HUES6 (cell line): ENCODE measurements around the gene ADAM12.
"Not testable (repeated sequence)": the region's sequence is repeated elsewhere in the genome, so short reads cannot be mapped to it uniquely, and the experiment has no call there.

Experiments
- H3K27ac ChIP-seq: 2 replicates; pipeline ENCODE4 v1.7.0; 2013; ENCODE audit warnings: low read depth, mild to moderate bottlenecking, low read length, inconsistent platforms
- H3K27me3 ChIP-seq: 2 replicates; pipeline ENCODE4 v1.6.1; 2013; ENCODE audit warnings: low read length; ENCODE audit not compliant: control insufficient read depth, insufficient read depth
- H3K36me3 ChIP-seq: 2 replicates; pipeline ENCODE4 v1.6.1; 2013; ENCODE audit warnings: low read length; ENCODE audit not compliant: control insufficient read depth, insufficient read depth
- H3K4me1 ChIP-seq: 2 replicates; pipeline ENCODE4 v1.6.1; 2013; ENCODE audit warnings: low read length; ENCODE audit not compliant: control insufficient read depth, insufficient read depth
- H3K4me3 ChIP-seq: 2 replicates; pipeline ENCODE4 v1.5.1; 2013; ENCODE audit warnings: low read depth, low read length
- H3K9ac ChIP-seq: one replicate; pipeline ENCODE4 v1.6.1; 2013; ENCODE audit warnings: mild to moderate bottlenecking, low read length
- H3K9me3 ChIP-seq: 2 replicates; pipeline ENCODE4 v1.6.1; 2013; ENCODE audit warnings: low read depth, low read length; ENCODE audit not compliant: control insufficient read depth, insufficient read depth

ADAM12 gene

GRCh38 chr10:126343496-126343895, 44.8 kb downstream of the ADAM12 start:
- H3K4me3 ChIP-seq, H3K4me1 ChIP-seq, H3K9me3 ChIP-seq, H3K27me3 ChIP-seq, H3K27ac ChIP-seq, H3K9ac ChIP-seq, H3K36me3 ChIP-seq: not testable (repeated sequence)

DNA sequence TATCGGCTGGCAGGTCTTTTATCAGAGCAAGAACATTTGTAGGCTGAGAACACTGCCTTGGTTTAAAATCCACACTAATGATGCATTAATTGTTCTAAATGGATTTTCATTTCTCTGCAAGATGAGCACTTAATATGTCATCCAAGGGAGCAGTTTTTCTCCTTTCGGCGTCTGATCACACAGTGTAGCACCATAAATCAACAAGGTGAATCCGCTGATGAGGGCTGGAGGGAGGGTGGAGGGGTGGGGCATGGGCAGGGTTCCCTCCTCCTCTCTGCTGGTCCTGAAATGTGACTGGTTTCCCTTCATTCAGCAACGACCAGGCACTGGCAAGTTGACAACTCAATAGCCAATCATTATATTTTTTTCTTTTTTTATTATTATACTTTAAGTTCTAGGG, 45.6 kb downstream of the ADAM12 start:
- Histone ChIP-seq H3K36me3 (no peaks in the 10 kb centered on the region), H3K27ac (no peak overlapping the region), H3K27me3 (no peaks in the 10 kb centered on the region), H3K9me3 (no peaks in the 10 kb centered on the region), H3K4me1 (no peaks in the 10 kb centered on the region), H3K4me3 (no peak overlapping the region), H3K9ac (no peak overlapping the region)

DNA sequence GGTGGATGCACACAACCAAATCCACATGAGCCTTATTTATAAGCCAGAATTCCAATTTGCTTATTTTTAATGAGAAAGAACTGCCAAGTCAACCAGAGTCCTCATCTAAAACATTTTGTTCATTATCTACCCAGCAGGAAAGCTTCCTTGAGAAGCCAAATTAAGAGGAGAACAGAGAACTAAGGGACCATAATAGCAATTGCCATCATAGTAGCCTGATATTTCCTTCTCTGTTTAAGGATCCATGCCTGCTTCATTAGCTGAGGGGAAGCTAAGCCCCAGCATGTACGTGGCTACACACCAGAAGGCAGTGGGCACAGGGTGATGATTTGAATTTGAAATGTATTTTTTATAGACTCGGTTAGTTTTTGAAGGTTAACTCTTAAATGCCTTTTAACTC, 46.8 kb downstream of the ADAM12 start:
- no peaks in the 10 kb centered on the region for H3K36me3 ChIP-seq
- no peaks in the 10 kb centered on the region for H3K9me3 ChIP-seq
- no peak overlapping the region for H3K9ac ChIP-seq
- H3K4me3 ChIP-seq: no peak overlapping the region
- no peaks in the 10 kb centered on the region for H3K27me3 ChIP-seq
- no peaks in the 10 kb centered on the region for H3K4me1 ChIP-seq
- H3K27ac ChIP-seq: no peak overlapping the region

DNA sequence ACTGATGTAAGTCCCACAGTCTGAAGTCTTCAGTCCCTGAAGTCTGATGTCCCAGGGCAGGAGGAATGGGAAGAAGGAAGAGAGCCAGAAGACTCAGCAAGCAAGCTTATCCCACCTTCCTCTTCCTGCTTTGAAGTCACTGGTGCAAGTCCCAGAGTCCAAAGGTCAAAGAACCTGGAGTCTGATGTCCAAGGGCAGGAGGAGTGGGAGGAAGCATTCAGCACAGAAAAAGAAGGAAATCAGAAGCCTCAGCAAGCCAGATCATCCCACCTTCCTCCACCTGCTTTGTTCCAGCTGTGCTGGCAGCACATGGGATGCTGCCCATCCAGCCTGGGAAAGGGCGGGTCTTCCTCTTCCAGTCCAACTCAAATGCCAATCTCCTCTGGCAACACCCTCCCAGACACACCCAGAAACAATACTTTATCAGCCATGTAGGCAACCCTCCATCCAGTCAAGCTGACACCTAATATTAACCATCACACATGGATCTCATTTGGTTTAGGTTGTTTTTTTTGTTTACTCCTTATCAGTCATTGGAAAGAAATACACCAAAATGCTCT, 50.9 kb downstream of the ADAM12 start:
- no peaks in the 10 kb centered on the region for H3K4me1 ChIP-seq
- H3K9ac ChIP-seq: no peak overlapping the region
- no peak overlapping the region for H3K4me3 ChIP-seq
- no peak overlapping the region for H3K27ac ChIP-seq
- no peaks in the 10 kb centered on the region for H3K27me3 ChIP-seq
- no peaks in the 10 kb centered on the region for H3K36me3 ChIP-seq
- no peaks in the 10 kb centered on the region for H3K9me3 ChIP-seq

DNA sequence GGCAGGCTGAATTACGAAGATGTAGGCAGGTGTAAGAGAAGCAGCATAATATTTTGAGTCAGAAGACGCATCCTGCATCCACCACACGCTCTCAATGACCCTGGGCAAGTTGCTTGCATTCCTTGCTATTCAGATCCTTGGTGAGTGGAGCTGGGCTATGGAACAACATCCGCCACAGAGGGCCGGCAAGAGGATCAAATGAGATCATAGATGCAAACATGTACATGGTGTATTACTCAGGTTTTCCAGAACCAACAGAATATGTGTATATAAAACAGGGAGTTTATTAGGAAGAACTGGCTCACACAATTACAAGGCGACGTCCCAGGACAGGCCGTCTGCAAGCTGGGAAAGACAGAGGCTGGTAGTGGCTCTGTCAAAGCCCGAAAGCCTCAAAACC, 51.5 kb downstream of the ADAM12 start:
- H3K9ac ChIP-seq: no peak overlapping the region
- H3K27me3 ChIP-seq: no peaks in the 10 kb centered on the region
- no peak overlapping the region for H3K4me3 ChIP-seq
- H3K27ac ChIP-seq: no peak overlapping the region
- no peaks in the 10 kb centered on the region for H3K4me1 ChIP-seq
- H3K9me3 ChIP-seq: no peaks in the 10 kb centered on the region
- no peaks in the 10 kb centered on the region for H3K36me3 ChIP-seq

GRCh38 chr10:126334272-126334671, 54.0 kb downstream of the ADAM12 start:
- H3K27me3 ChIP-seq: no peaks in the 10 kb centered on the region
- no peak overlapping the region for H3K4me3 ChIP-seq
- no peaks in the 10 kb centered on the region for H3K4me1 ChIP-seq
- no peak overlapping the region for H3K9ac ChIP-seq
- H3K9me3 ChIP-seq: no peaks in the 10 kb centered on the region
- H3K27ac ChIP-seq: no peak overlapping the region
- H3K36me3 ChIP-seq: no peaks in the 10 kb centered on the region

DNA sequence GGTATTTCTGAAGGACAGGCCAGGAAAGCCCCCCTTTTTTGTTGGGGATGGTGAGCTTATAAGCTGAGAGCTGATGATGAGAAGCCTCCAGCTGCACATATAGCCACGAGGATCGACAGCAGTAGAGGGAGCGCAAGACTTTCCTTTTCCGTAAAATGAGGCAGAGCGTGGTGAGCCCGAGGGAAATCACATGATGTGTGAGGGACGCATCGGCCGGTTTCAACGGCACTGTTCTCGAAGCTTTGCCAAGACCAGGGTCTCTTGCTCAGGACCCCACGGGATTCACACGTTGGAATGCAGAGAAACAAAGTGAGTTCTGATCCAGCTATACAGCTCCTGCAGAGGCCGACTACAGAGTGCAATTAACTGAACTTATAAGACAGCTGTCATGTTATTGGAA, 55.7 kb downstream of the ADAM12 start:
- Histone ChIP-seq H3K36me3 (no peaks in the 10 kb centered on the region), H3K4me1 (no peaks in the 10 kb centered on the region), H3K27me3 (no peaks in the 10 kb centered on the region), H3K9ac (no peak overlapping the region), H3K4me3 (no peak overlapping the region), H3K9me3 (no peaks in the 10 kb centered on the region), H3K27ac (no peak overlapping the region)

DNA sequence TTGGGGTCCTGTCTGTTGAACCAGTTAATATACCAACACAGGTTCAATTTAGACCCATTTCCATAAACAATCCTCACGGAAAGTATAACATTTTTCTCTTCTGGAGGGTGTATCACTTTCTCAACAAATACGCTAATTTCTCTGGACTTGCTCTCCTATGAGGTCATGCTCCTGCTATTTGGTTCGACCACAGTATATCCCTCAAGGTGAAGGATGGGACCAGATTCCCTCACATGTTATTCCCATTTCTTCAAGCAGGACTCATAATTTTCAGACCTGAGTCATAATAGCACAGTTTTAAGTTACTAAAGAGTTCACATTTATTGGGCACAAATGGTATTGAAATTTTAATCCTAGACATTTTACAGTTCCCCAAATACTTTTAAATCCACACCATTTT, 57.2 kb downstream of the ADAM12 start:
- Histone ChIP-seq H3K27me3 (no peaks in the 10 kb centered on the region), H3K27ac (no peak overlapping the region), H3K9ac (no peak overlapping the region), H3K4me1 (no peaks in the 10 kb centered on the region), H3K9me3 (no peaks in the 10 kb centered on the region), H3K4me3 (no peak overlapping the region), H3K36me3 (no peaks in the 10 kb centered on the region)

DNA sequence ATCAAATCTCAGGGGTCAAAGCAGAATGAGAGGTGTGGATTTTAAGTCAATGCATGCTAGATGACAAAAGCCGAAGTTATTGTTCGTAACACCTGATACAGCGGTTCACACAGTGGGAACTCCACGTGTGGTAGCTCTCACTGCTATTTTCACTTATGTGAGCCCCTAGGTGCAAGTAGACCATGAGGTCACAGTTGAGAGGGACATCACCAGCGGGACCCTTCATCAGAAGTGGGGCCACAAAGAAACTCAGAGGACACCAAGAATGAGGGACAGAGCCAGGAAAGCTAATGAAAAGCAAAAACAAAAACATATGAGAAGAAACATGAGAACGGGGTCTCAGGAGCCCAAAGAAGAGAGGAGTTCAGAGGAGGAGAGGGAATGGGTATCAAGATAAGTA, 63.5 kb downstream of the ADAM12 start:
- no peak overlapping the region for H3K4me3 ChIP-seq
- no peak overlapping the region for H3K27ac ChIP-seq
- H3K27me3 ChIP-seq: no peaks in the 10 kb centered on the region
- no peak overlapping the region for H3K9ac ChIP-seq
- H3K9me3 ChIP-seq: no peaks in the 10 kb centered on the region
- no peaks in the 10 kb centered on the region for H3K36me3 ChIP-seq
- peaks cover 9% of the 10 kb centered on the region; the same call in 1 of the 2 replicates for H3K4me1 ChIP-seq

DNA sequence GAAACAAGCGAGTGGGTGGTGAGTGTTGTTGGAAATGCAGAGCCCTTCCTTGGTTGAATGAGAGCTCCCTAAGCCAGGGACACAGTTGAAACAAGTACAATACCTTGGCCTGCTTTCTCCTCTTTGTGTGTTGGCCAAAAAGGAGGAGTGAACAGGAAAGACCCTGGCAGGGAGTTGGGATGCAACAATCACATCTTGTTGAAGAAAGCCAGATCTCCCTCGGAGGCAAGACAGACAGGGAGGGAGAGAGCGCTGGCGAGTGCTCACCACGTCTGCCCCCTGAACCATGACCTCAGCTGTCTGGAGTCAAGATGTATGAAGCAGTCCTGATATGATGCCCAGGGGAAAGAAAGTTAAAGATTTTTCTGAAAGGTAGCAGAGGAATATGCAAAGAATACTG, 66.8 kb downstream of the ADAM12 start:
- no peaks in the 10 kb centered on the region for H3K9me3 ChIP-seq
- H3K4me1 ChIP-seq: peaks cover 9% of the 10 kb centered on the region; the same call in 1 of the 2 replicates

DNA sequence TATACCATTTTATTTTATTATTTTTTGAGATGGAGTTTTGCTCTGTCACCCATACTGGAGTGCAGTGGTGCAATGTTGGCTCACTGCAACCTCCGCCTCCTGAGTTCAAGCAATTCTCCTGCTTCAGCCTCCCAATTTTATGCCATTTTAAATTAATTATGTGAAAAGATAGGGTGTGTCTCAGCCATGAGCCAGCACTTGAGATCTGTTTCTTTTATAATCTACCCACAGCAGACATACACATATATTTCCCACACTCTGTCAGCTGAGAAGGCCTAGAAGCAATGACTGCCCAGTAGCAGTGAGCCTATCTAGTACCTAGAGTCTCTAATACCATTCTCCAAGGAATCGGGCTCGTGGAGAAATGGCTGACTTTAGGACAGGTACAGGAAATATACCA, 70.5 kb downstream of the ADAM12 start:
- no peaks in the 10 kb centered on the region for H3K36me3 ChIP-seq

More for the DNA sequence above, 66.8 kb downstream of the ADAM12 start:
- no peak overlapping the region for H3K27ac ChIP-seq
- H3K27me3 ChIP-seq: no peaks in the 10 kb centered on the region
- H3K4me3 ChIP-seq: no peak overlapping the region
- no peak overlapping the region for H3K9ac ChIP-seq
- no peaks in the 10 kb centered on the region for H3K36me3 ChIP-seq

More for the DNA sequence above, 70.5 kb downstream of the ADAM12 start:
- Histone ChIP-seq H3K27me3 (no peaks in the 10 kb centered on the region), H3K4me1 (no peaks in the 10 kb centered on the region), H3K9me3 (no peaks in the 10 kb centered on the region), H3K4me3 (no peak overlapping the region), H3K27ac (no peak overlapping the region), H3K9ac (no peak overlapping the region)
